Measurements from ENCODE around the gene LHX4. TPM values are rescaled to one million over a fixed set of nuclear protein-coding genes. Genes with fewer than 3 reads are reported as not detected.
A peak's percentile ranks its signal among the peaks of the same experiment; 100 is the strongest.

The LHX4 gene
- polyA plus RNA-seq (2013): 0.08 and 0.11 TPM in 2 replicates

- Histone ChIP-seq H3K27ac (ENCODE audit: low read depth, low read length) (no peak within 1 kb of the TSS), H2BK120ac (ENCODE audit: insufficient read depth, low read length, poor library complexity) (no peak within 1 kb of the TSS), H3K4me2 (ENCODE audit: low read length) (peak within 1 kb of the TSS; percentile 95), H4K8ac (ENCODE audit: low read depth, low read length) (no peak within 1 kb of the TSS), H3K36me3 (ENCODE audit: control insufficient read depth in 1 of 2, insufficient read depth in 2 of 2, low read length in 2 of 2) (no peaks in the 10 kb centered on the region), H3K4me1 (ENCODE audit: control insufficient read depth in 1 of 2, insufficient read depth in 2 of 2, low read length in 2 of 2) (peaks cover 14 to 26% of the 10 kb centered on the region in 2 experiments), H3K4me3 (ENCODE audit: low read depth, low read length) (peak within 1 kb of the TSS; percentile 68), H3K18ac (ENCODE audit: low read length) (no peak within 1 kb of the TSS), H3K9me3 (ENCODE audit: insufficient read depth, low read depth, low read length) (peaks cover 13% of the 10 kb centered on the region), H4K12ac (ENCODE audit: low read depth, low read length) (no peak within 1 kb of the TSS), H2BK12ac (ENCODE audit: low read length) (no peak within 1 kb of the TSS), H3K14ac (ENCODE audit: low read length) (no peak within 1 kb of the TSS), H3K23ac (ENCODE audit: low read length) (no peak within 1 kb of the TSS), H4K91ac (ENCODE audit: low read depth, low read length) (no peak within 1 kb of the TSS), H3K4ac (ENCODE audit: low read depth, low read length) (no peak within 1 kb of the TSS), H3K9ac (ENCODE audit: low read length) (no peak within 1 kb of the TSS), H3K79me2 (ENCODE audit: control insufficient read depth, insufficient read depth, low read length, poor library complexity) (no peaks in the 10 kb centered on the region), H2AK5ac (ENCODE audit: low read length) (no peak within 1 kb of the TSS), H2AFZ (ENCODE audit: insufficient read depth, low read length, poor library complexity) (peak within 1 kb of the TSS; percentile 45), H3K79me1 (ENCODE audit: low read length) (peaks cover 3% of the 10 kb centered on the region), H2BK5ac (ENCODE audit: low read depth, low read length, poor library complexity) (no peak within 1 kb of the TSS), H3K27me3 (ENCODE audit: insufficient read depth, low read length) (peaks cover 62% of the 10 kb centered on the region)
- WGBS (ENCODE audit: extremely low coverage, insufficient coverage, insufficient read length): no CpG with 5 or more reads among the region's 105 CpGs
- DNase-seq: peak; percentile 39 to 63
These were observed at the start of gene LHX4 for GRCh38 chr1:180229483-180230415. Gene LHX4 (plus strand): TSS chr1:180230264. CDS start chr1:180230530, 266 bp downstream.

- no CpG with 5 or more reads among the region's 7 CpGs for WGBS (ENCODE audit: extremely low coverage, insufficient coverage, insufficient read length)
- no peak overlapping the region for H4K8ac ChIP-seq (ENCODE audit: low read depth, low read length)
- H2AFZ ChIP-seq (ENCODE audit: insufficient read depth, low read length, poor library complexity): no peak overlapping the region
- no peak overlapping the region for H2BK5ac ChIP-seq (ENCODE audit: low read depth, low read length, poor library complexity)
- no peak overlapping the region for H3K4me2 ChIP-seq (ENCODE audit: low read length)
- no peak overlapping the region for H4K91ac ChIP-seq (ENCODE audit: low read depth, low read length)
- no peak overlapping the region for H3K27ac ChIP-seq (ENCODE audit: low read depth, low read length)
- H3K36me3 ChIP-seq (ENCODE audit: control insufficient read depth in 1 of 2, insufficient read depth in 2 of 2, low read length in 2 of 2): peaks cover 19 to 38% of the 10 kb centered on the region in 2 experiments
- H3K79me2 ChIP-seq (ENCODE audit: control insufficient read depth, insufficient read depth, low read length, poor library complexity): no peaks in the 10 kb centered on the region
- no peak overlapping the region for H3K9ac ChIP-seq (ENCODE audit: low read length)
- peak in 1 of 2 donors; percentile 49 for DNase-seq
- no peak overlapping the region for H3K14ac ChIP-seq (ENCODE audit: low read length)
- no peak overlapping the region for H2BK12ac ChIP-seq (ENCODE audit: low read length)
- H2AK5ac ChIP-seq (ENCODE audit: low read length): no peak overlapping the region
- H3K4ac ChIP-seq (ENCODE audit: low read depth, low read length): no peak overlapping the region
- H4K12ac ChIP-seq (ENCODE audit: low read depth, low read length): no peak overlapping the region
- no peaks in the 10 kb centered on the region for H3K27me3 ChIP-seq (ENCODE audit: insufficient read depth, low read length)
- no peaks in the 10 kb centered on the region for H3K79me1 ChIP-seq (ENCODE audit: low read length)
- no peak overlapping the region for H3K18ac ChIP-seq (ENCODE audit: low read length)
- no peak overlapping the region for H2BK120ac ChIP-seq (ENCODE audit: insufficient read depth, low read length, poor library complexity)
- peaks cover 2% of the 10 kb centered on the region for H3K9me3 ChIP-seq (ENCODE audit: insufficient read depth, low read depth, low read length)
- no peak overlapping the region for H3K23ac ChIP-seq (ENCODE audit: low read length)
- H3K4me3 ChIP-seq (ENCODE audit: low read depth, low read length): no peak overlapping the region
- no peaks in the 10 kb centered on the region for H3K4me1 ChIP-seq (ENCODE audit: control insufficient read depth in 1 of 2, insufficient read depth in 2 of 2, low read length in 2 of 2)
These were observed 49.0 kb upstream of the LHX4 start for GRCh38 chr1:180181048-180181447.

- H3K4me2 ChIP-seq (ENCODE audit: low read length): no peak overlapping the region
- no peak overlapping the region for H3K18ac ChIP-seq (ENCODE audit: low read length)
- no peaks in the 10 kb centered on the region for H3K79me1 ChIP-seq (ENCODE audit: low read length)
- H3K79me2 ChIP-seq (ENCODE audit: control insufficient read depth, insufficient read depth, low read length, poor library complexity): no peaks in the 10 kb centered on the region
- DNase-seq: no peak
- H2BK12ac ChIP-seq (ENCODE audit: low read length): no peak overlapping the region
- peaks cover 20 to 37% of the 10 kb centered on the region in 2 experiments for H3K36me3 ChIP-seq (ENCODE audit: control insufficient read depth in 1 of 2, insufficient read depth in 2 of 2, low read length in 2 of 2)
- H2BK120ac ChIP-seq (ENCODE audit: insufficient read depth, low read length, poor library complexity): no peak overlapping the region
- no peak overlapping the region for H2AFZ ChIP-seq (ENCODE audit: insufficient read depth, low read length, poor library complexity)
- no peak overlapping the region for H4K8ac ChIP-seq (ENCODE audit: low read depth, low read length)
- H3K4ac ChIP-seq (ENCODE audit: low read depth, low read length): no peak overlapping the region
- no peak overlapping the region for H3K23ac ChIP-seq (ENCODE audit: low read length)
- H3K9me3 ChIP-seq (ENCODE audit: insufficient read depth, low read depth, low read length): peaks cover 2% of the 10 kb centered on the region
- no peak overlapping the region for H3K14ac ChIP-seq (ENCODE audit: low read length)
- peaks cover 0 to 5% of the 10 kb centered on the region in 2 experiments for H3K4me1 ChIP-seq (ENCODE audit: control insufficient read depth in 1 of 2, insufficient read depth in 2 of 2, low read length in 2 of 2)
- WGBS (ENCODE audit: extremely low coverage, insufficient coverage, insufficient read length): no CpG with 5 or more reads among the region's 23 CpGs
- no peak overlapping the region for H3K4me3 ChIP-seq (ENCODE audit: low read depth, low read length)
- no peak overlapping the region for H2AK5ac ChIP-seq (ENCODE audit: low read length)
- H3K9ac ChIP-seq (ENCODE audit: low read length): no peak overlapping the region
- H2BK5ac ChIP-seq (ENCODE audit: low read depth, low read length, poor library complexity): no peak overlapping the region
- H3K27ac ChIP-seq (ENCODE audit: low read depth, low read length): no peak overlapping the region
- H4K12ac ChIP-seq (ENCODE audit: low read depth, low read length): no peak overlapping the region
- H3K27me3 ChIP-seq (ENCODE audit: insufficient read depth, low read length): no peaks in the 10 kb centered on the region
- H4K91ac ChIP-seq (ENCODE audit: low read depth, low read length): no peak overlapping the region
These were observed 47.9 kb upstream of the LHX4 start for GRCh38 chr1:180181996-180182642.

- no peak overlapping the region for H3K4me3 ChIP-seq (ENCODE audit: low read depth, low read length)
- no peak overlapping the region for H3K9ac ChIP-seq (ENCODE audit: low read length)
- no peak overlapping the region for H4K12ac ChIP-seq (ENCODE audit: low read depth, low read length)
- H3K14ac ChIP-seq (ENCODE audit: low read length): no peak overlapping the region
- no peak overlapping the region for H2BK12ac ChIP-seq (ENCODE audit: low read length)
- WGBS (ENCODE audit: extremely low coverage, insufficient coverage, insufficient read length): no CpG with 5 or more reads among the region's 22 CpGs
- no peak overlapping the region for H3K23ac ChIP-seq (ENCODE audit: low read length)
- no peak overlapping the region for H2AK5ac ChIP-seq (ENCODE audit: low read length)
- peaks cover 0 to 5% of the 10 kb centered on the region in 2 experiments for H3K4me1 ChIP-seq (ENCODE audit: control insufficient read depth in 1 of 2, insufficient read depth in 2 of 2, low read length in 2 of 2)
- H3K27me3 ChIP-seq (ENCODE audit: insufficient read depth, low read length): no peaks in the 10 kb centered on the region
- no peak overlapping the region for H3K4me2 ChIP-seq (ENCODE audit: low read length)
- DNase-seq: no peak
- H2BK5ac ChIP-seq (ENCODE audit: low read depth, low read length, poor library complexity): no peak overlapping the region
- no peaks in the 10 kb centered on the region for H3K79me1 ChIP-seq (ENCODE audit: low read length)
- H2AFZ ChIP-seq (ENCODE audit: insufficient read depth, low read length, poor library complexity): no peak overlapping the region
- H3K18ac ChIP-seq (ENCODE audit: low read length): no peak overlapping the region
- H3K9me3 ChIP-seq (ENCODE audit: insufficient read depth, low read depth, low read length): peaks cover 2% of the 10 kb centered on the region
- H3K4ac ChIP-seq (ENCODE audit: low read depth, low read length): no peak overlapping the region
- peaks cover 22 to 39% of the 10 kb centered on the region in 2 experiments for H3K36me3 ChIP-seq (ENCODE audit: control insufficient read depth in 1 of 2, insufficient read depth in 2 of 2, low read length in 2 of 2)
- H3K79me2 ChIP-seq (ENCODE audit: control insufficient read depth, insufficient read depth, low read length, poor library complexity): no peaks in the 10 kb centered on the region
- no peak overlapping the region for H3K27ac ChIP-seq (ENCODE audit: low read depth, low read length)
- H4K91ac ChIP-seq (ENCODE audit: low read depth, low read length): no peak overlapping the region
- no peak overlapping the region for H4K8ac ChIP-seq (ENCODE audit: low read depth, low read length)
- H2BK120ac ChIP-seq (ENCODE audit: insufficient read depth, low read length, poor library complexity): no peak overlapping the region
These were observed 47.3 kb upstream of the LHX4 start for GRCh38 chr1:180182643-180183311.
